Fibroblast of skin of back (primary cell): ENCODE results near the gene SUPT4H1.

Experiments
- DNase-seq: peaks from one replicate; pipeline ENCODE4 v3.0.0-alpha.2; 2013

Gene SUPT4H1

GRCh38 chr17:58316260-58316960, 35.6 kb downstream of the SUPT4H1 start:
- no peak for DNase-seq

- no peak for DNase-seq
These were observed 36.3 kb downstream of the SUPT4H1 start for GRCh38 chr17:58315750-58316149.

- DNase-seq, result no peak
These were observed 36.7 kb downstream of the SUPT4H1 start for GRCh38 chr17:58315281-58315711.

- DNase-seq, result no peak
These were observed 37.3 kb downstream of the SUPT4H1 start for GRCh38 chr17:58314706-58315015.

- peak; percentile 23 for DNase-seq
These were observed 37.9 kb downstream of the SUPT4H1 start for GRCh38 chr17:58313815-58314705.

GRCh38 chr17:58312829-58313228, 39.2 kb downstream of the SUPT4H1 start:
- DNase-seq, result no peak

- no peak for DNase-seq
These were observed 39.9 kb downstream of the SUPT4H1 start for GRCh38 chr17:58312021-58312630.

- no peak for DNase-seq
These were observed 40.5 kb downstream of the SUPT4H1 start for GRCh38 chr17:58311429-58311894.

GRCh38 chr17:58310511-58311428, 41.2 kb downstream of the SUPT4H1 start:
- no peak for DNase-seq

- DNase-seq, result no peak
These were observed 42.1 kb downstream of the SUPT4H1 start for GRCh38 chr17:58309918-58310259.

GRCh38 chr17:58308985-58309917, 42.8 kb downstream of the SUPT4H1 start:
- no peak for DNase-seq

GRCh38 chr17:58308173-58308984, 43.6 kb downstream of the SUPT4H1 start:
- no peak for DNase-seq

- DNase-seq, result no peak
These were observed 44.4 kb downstream of the SUPT4H1 start for GRCh38 chr17:58307468-58308172.

- DNase-seq, result no peak
These were observed 45.7 kb downstream of the SUPT4H1 start for GRCh38 chr17:58306131-58306951.

- no peak for DNase-seq
These were observed 46.4 kb downstream of the SUPT4H1 start for GRCh38 chr17:58305626-58306025.

- DNase-seq, result no peak
These were observed 47.1 kb downstream of the SUPT4H1 start for GRCh38 chr17:58304750-58305486.

GRCh38 chr17:58303971-58304749, 47.8 kb downstream of the SUPT4H1 start:
- DNase-seq, result peak; percentile 36
